K562 (cell line): ENCODE data around the gene MEDAG. TPM values are rescaled to one million over a fixed set of nuclear protein-coding genes. Genes with fewer than 3 reads are reported as not detected.

Experiments used
- ATAC-seq: fragments of 200-7000 bp; cut with Tn5 transposase; 3 replicates; pipeline ENCODE4 v1.9.1; 2020; ENCODE audit warnings: moderate library complexity
- BruUV-seq: library from RNA; stranded (reverse); fragments of 400-500 nt; replicated peaks from 2 replicates; lab custom pipeline; 2021; lab: Mats Ljungman, UMichigan
- CTCF ChIA-PET: fragments of 300-600 bp; formaldehyde crosslinking; extraction: SDS; loops from one replicate; lab custom pipeline; 2021; ENCODE audit warnings: low intra/inter-chr PET ratio; lab: Yijun Ruan, JAX
- POLR2A ChIA-PET: fragments of 300-600, 350-650 bp; sonication (Branson Sonifier 250); formaldehyde crosslinking; extraction: SDS; loops from one replicate; lab custom pipeline; 2021; ENCODE audit warnings: antibody characterized with exemption, inconsistent platforms; lab: Yijun Ruan, JAX
- DNase-seq, 4 experiments: peaks; one replicate each; pipeline versions ENCODE4 v3.0.0 to v3.0.0-alpha.2; 2011 to 2018; ENCODE audit warnings: low spot score in 3 of 4, mixed read lengths in 3 of 4; ENCODE audit errors: extremely low read depth in 1 of 4
- FAIRE-seq: peaks from 2 replicates; lab custom pipeline; 2011; peaks lifted over from hg19 to GRCh38; lab: Jason Lieb, UNC
- H2AFZ ChIP-seq: 2 replicates; pipeline ENCODE4 v1.6.0; 2011; ENCODE audit warnings: low read depth, low read length, control low read depth, inconsistent platforms
- H3K27ac ChIP-seq: fragments of 200-600 bp; 3 replicates; pipeline ENCODE4 v1.8.0; 2011; ENCODE audit warnings: low read depth, mild to moderate bottlenecking, control low read depth, inconsistent platforms, low read length, moderate library complexity, mixed read lengths; ENCODE audit errors: extremely low read depth
- H3K27me3 ChIP-seq, 2 experiments: fragments of 300-600 bp in 1 of 2; 2 replicates in 1 of 2; 3 replicates in 1 of 2; pipeline versions ENCODE4 v1.6.0 to v1.8.0; 2011; ENCODE audit warnings: inconsistent platforms in 2 of 2, low read length in 2 of 2, mild to moderate bottlenecking in 1 of 2, mixed read lengths in 1 of 2, moderate library complexity in 1 of 2; ENCODE audit not compliant: control insufficient read depth in 2 of 2, insufficient read depth in 2 of 2
- H3K36me3 ChIP-seq: fragments of 300-600 bp; 3 replicates; pipeline ENCODE4 v1.8.0; 2011; ENCODE audit warnings: mild to moderate bottlenecking, low read length, inconsistent platforms; ENCODE audit not compliant: control insufficient read depth, insufficient read depth
- H3K4me1 ChIP-seq, 2 experiments: fragments of 200-600 bp in 1 of 2; replicated peaks in 1 of 2; 2 replicates in 1 of 2; 3 replicates in 1 of 2; pipeline versions ENCODE4 v1.5.1 to v1.8.0; 2011; ENCODE audit warnings: inconsistent platforms in 2 of 2, low read length in 2 of 2, mild to moderate bottlenecking in 1 of 2, mixed read lengths in 1 of 2, moderate library complexity in 1 of 2; ENCODE audit not compliant: control insufficient read depth in 2 of 2, insufficient read depth in 2 of 2
- H3K4me2 ChIP-seq: 2 replicates; pipeline ENCODE4 v1.6.1; 2011; ENCODE audit warnings: low read length, control low read depth, inconsistent platforms, mixed read lengths; ENCODE audit not compliant: insufficient read depth
- H3K4me3 ChIP-seq: fragments of 200-600 bp; sonication (generic), shearing (Covaris generic); 2 replicates; pipeline ENCODE4 v1.5.1; 2016; ENCODE audit warnings: control low read depth, inconsistent platforms
- H3K79me2 ChIP-seq: fragments of 200-600 bp; 3 replicates; pipeline ENCODE4 v1.8.0; 2011; ENCODE audit warnings: low read length, inconsistent platforms; ENCODE audit not compliant: control insufficient read depth, insufficient read depth
- H3K9ac ChIP-seq, 2 experiments: 2 replicates each; pipeline versions ENCODE4 v1.6.0 to v1.6.1; 2011; ENCODE audit warnings: low read depth in 2 of 2, low read length in 2 of 2, control low read depth in 1 of 2, inconsistent platforms in 1 of 2, mild to moderate bottlenecking in 1 of 2, mixed read lengths in 1 of 2; ENCODE audit not compliant: insufficient read depth in 1 of 2
- H3K9me1 ChIP-seq: one replicate; pipeline ENCODE4 v1.6.0; 2011; ENCODE audit warnings: inconsistent platforms, mild to moderate bottlenecking, low read length, moderate library complexity; ENCODE audit not compliant: control insufficient read depth, insufficient read depth
- H3K9me3 ChIP-seq: replicated peaks from 2 replicates; pipeline ENCODE4 v1.5.1; 2011; ENCODE audit warnings: low read depth, low read length, inconsistent platforms; ENCODE audit not compliant: control insufficient read depth, insufficient read depth
- H4K20me1 ChIP-seq: replicated peaks from 2 replicates; pipeline ENCODE4 v1.6.1; 2011; ENCODE audit warnings: low read length, inconsistent platforms, mixed read lengths; ENCODE audit not compliant: control insufficient read depth, insufficient read depth
- CHAMP1 ChIP-seq: fragments of 450-650 bp; IDR thresholded peaks from 2 replicates; pipeline ENCODE4 v1.6.1; 2016; ENCODE audit warnings: mild to moderate bottlenecking
- HES1 ChIP-seq: fragments of 450-650 bp; IDR thresholded peaks from 2 replicates; pipeline ENCODE4 v1.6.1; 2016; ENCODE audit warnings: low read depth, mild to moderate bottlenecking, moderate library complexity
- HMG20B ChIP-seq: fragments of 250-450 bp; sonication (Bioruptor Pico); IDR thresholded peaks from 2 replicates; pipeline ENCODE4 v1.5.0; 2021; ENCODE audit warnings: mild to moderate bottlenecking
- JUN ChIP-seq, 2 experiments: sonication (generic) in 1 of 2; formaldehyde crosslinking in 1 of 2; IDR thresholded peaks; 2 replicates each; pipeline versions ENCODE4 v1.6.1 to v1.8.0; 2012 to 2022; ENCODE audit warnings: borderline replicate concordance in 2 of 2, mild to moderate bottlenecking in 2 of 2, improper control_type of control experiment in 1 of 2, low read depth in 1 of 2, low read length in 1 of 2, missing genetic modification reagents in 1 of 2
- MTA2 ChIP-seq: fragments of 450-650 bp; IDR thresholded peaks from 2 replicates; pipeline ENCODE4 v1.6.1; 2016; ENCODE audit warnings: low read depth
- MXI1 ChIP-seq: IDR thresholded peaks from 2 replicates; pipeline ENCODE4 v1.6.1; 2011; ENCODE audit warnings: low read depth, mild to moderate bottlenecking, improper control_type of control experiment, low read length
- NFIC ChIP-seq: fragments of 450-650 bp; IDR thresholded peaks from 2 replicates; pipeline ENCODE4 v1.6.1; 2017; ENCODE audit warnings: mild to moderate bottlenecking, inconsistent platforms
- NONO ChIP-seq, 2 experiments: fragments of 200-400 bp in 1 of 2; fragments of 450-650 bp in 1 of 2; formaldehyde crosslinking in 1 of 2; IDR thresholded peaks; 2 replicates each; pipeline ENCODE4 v1.6.1; 2017; ENCODE audit warnings: low read depth in 2 of 2, mild to moderate bottlenecking in 2 of 2, moderate library complexity in 2 of 2, low read length in 1 of 2
- RNF2 ChIP-seq: sonication (generic); IDR thresholded peaks from 2 replicates; pipeline ENCODE4 v1.6.1; 2016
- STAG1 ChIP-seq: sonication (generic); formaldehyde crosslinking; IDR thresholded peaks from 2 replicates; pipeline ENCODE4 v1.5.0; 2020; ENCODE audit warnings: missing genetic modification reagents, borderline replicate concordance
- TRIM24 ChIP-seq, 2 experiments: fragments of 450-650 bp; IDR thresholded peaks; 2 replicates each; pipeline ENCODE4 v1.6.1; 2016
- TSC22D4 ChIP-seq: fragments of 450-650 bp; IDR thresholded peaks from 2 replicates; pipeline ENCODE4 v1.6.1; 2016; ENCODE audit warnings: missing genetic modification characterization, missing biosample characterization, control low read depth
- UBTF ChIP-seq, 2 experiments: IDR thresholded peaks; 2 replicates each; pipeline ENCODE4 v1.6.1; 2012; ENCODE audit warnings: improper control_type of control experiment in 2 of 2, low read depth in 2 of 2, low read length in 2 of 2, borderline replicate concordance in 1 of 2
- ZNF511 ChIP-seq: sonication (generic); formaldehyde crosslinking; IDR thresholded peaks from 2 replicates; pipeline ENCODE4 v1.8.0; 2022; ENCODE audit warnings: mild to moderate bottlenecking, missing genetic modification reagents
- whole genome bisulfite sequencing: fragments of 100-300 bp; shearing (Covaris generic); methylation state at CpG from one replicate; pipeline ENCODE4 v1.1.6; 2016; ENCODE audit warnings: low coverage, mixed read lengths; ENCODE audit not compliant: insufficient coverage; ENCODE audit errors: missing lambda C conversion rate; 5-methylcytosine and 5-hydroxymethylcytosine counted together
- in situ Hi-C: fragments of 300-500 bp; cut with MboI; formaldehyde crosslinking; loops from 4 replicates; pipeline ENCODE4 v1.15.0; 2018; ENCODE audit warnings: inconsistent platforms, mixed read lengths
- intact Hi-C: fragments of 100-400 bp; cut with micrococcal nuclease; formaldehyde crosslinking; loops from 2 replicates; pipeline ENCODE4 v1.14.2; 2022
- polyA plus RNA-seq, 8 experiments: library from polyadenylated mRNA; depleted of rRNA in 4 of 8; stranded (reverse) in 5 of 8; unstranded in 3 of 8; fragments of >200 nt; fragmentation: Nextera tagmentation in 2 of 8; fragmentation: Illumina TruSeq in 1 of 8; extraction: Ambion mirVana in 2 of 8; extraction: Trizol in 1 of 8; gene quantifications; 2 replicates each; pipeline versions ENCODE4 v1.2.1 to v1.2.3, GENCODE V29; 2011 to 2014; ENCODE audit warnings: inconsistent platforms in 1 of 8, missing spikeins in 1 of 8
- total RNA-seq, 7 experiments: library from RNA; depleted of rRNA in 6 of 7; stranded (reverse); fragments of >200 nt in 6 of 7; fragmentation: Illumina TruSeq in 2 of 7; extraction: Trizol in 2 of 7; gene quantifications; 2 replicates each; pipeline versions ENCODE4 v1.2.1 to v1.2.3, GENCODE V29; 2011 to 2021; ENCODE audit warnings: low replicate concordance in 1 of 7

Gene MEDAG
- total and polyA plus RNA-seq, 9 of the 15 experiments (the other 6 are each of a cell fraction or from before 2014, with no cell fraction given): not detected

- 2% methylated on average over 6 of the region's 6 CpGs for WGBS
- H3K27ac ChIP-seq: no peak overlapping the region
- no peak for TF ChIP-seq HES1
- TF ChIP-seq NONO (IDR thresholded peaks at IDR 0.05; ENCODE audit: low read depth in 2 of 2, low read length in 1 of 2): no peak
- TF ChIP-seq UBTF (IDR thresholded peaks at IDR 0.05; ENCODE audit: borderline replicate concordance in 1 of 2, low read depth in 2 of 2, low read length in 2 of 2): no peak
- TF ChIP-seq NFIC: no peak
- no peak for TF ChIP-seq HMG20B (CRISPR knock-in tag)
- TF ChIP-seq CHAMP1: no peak
- TF ChIP-seq JUN (IDR thresholded peaks at IDR 0.05; ENCODE audit: borderline replicate concordance, low read depth, low read length): no peak
- no peak for TF ChIP-seq JUN (CRISPR knock-in tag; IDR thresholded peaks at IDR 0.05; ENCODE audit: borderline replicate concordance)
- no peak for TF ChIP-seq MXI1
- no peak for TF ChIP-seq TRIM24 (IDR thresholded peaks at IDR 0.05)
- TF ChIP-seq TSC22D4: no peak
- no peak for TF ChIP-seq STAG1
- no peak for TF ChIP-seq ZNF511 (CRISPR knock-in tag)
- no peak for TF ChIP-seq MTA2
- TF ChIP-seq RNF2: no peak
- ATAC-seq (no peak), FAIRE-seq (no peak), DNase-seq (no peak)
- in situ Hi-C loops (no loop called here), intact Hi-C loops (no loop called here)
- H3K4me3 ChIP-seq: no peak overlapping the region
- no peaks in the 10 kb centered on the region for H4K20me1 ChIP-seq
- H3K79me2 ChIP-seq: no peaks in the 10 kb centered on the region
- no peaks in the 10 kb centered on the region for H3K9me1 ChIP-seq
- no peaks in the 10 kb centered on the region for H3K9me3 ChIP-seq
- H2AFZ ChIP-seq: no peak overlapping the region
- no peaks in the 10 kb centered on the region for H3K27me3 ChIP-seq
- CTCF ChIA-PET: no interaction called here
- H3K36me3 ChIP-seq: no peaks in the 10 kb centered on the region
- no TSS peak for BruUV-seq
- no peaks in the 10 kb centered on the region for H3K4me1 ChIP-seq
- no peak overlapping the region for H3K4me2 ChIP-seq
- POLR2A ChIA-PET: no interaction called here
- no peak overlapping the region for H3K9ac ChIP-seq
Observed at GRCh38 chr13:30918662-30919405, 12.8 kb downstream of the MEDAG start.
